ENCODE data around the gene RSPRY1.

DNA sequence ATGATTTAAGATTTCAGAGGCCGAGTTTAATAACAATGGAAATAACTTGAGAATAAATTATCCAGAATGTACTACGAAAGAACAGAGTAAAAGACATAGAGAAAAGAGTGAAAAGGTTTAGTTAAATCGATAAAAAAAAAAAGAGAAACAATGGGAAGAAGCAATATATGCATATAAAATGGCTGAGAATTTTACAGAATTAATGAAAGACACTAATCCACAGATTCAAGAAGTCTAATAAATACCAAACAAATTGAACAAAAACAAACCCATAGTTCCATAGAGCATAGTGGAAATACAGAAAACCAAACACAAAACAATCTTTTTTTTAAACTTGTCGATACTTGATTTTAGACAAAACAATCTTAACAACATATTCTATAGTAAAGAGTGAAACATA, 2.0 kb upstream of the RSPRY1 start:
- TF ChIP-seq EZH2phosphoT487 (IDR thresholded peaks at IDR 0.05; ENCODE audit: insufficient read depth, low read depth): no peak
- TF ChIP-seq EZH2 (IDR thresholded peaks at IDR 0.05; ENCODE audit: insufficient read depth, poor library complexity, severe bottlenecking): no peak

All from GM23248 (cell line).